Kidney (tissue), 14 donors: ENCODE measurements around the gene TRAFD1. TPM values are rescaled to one million over a fixed set of nuclear protein-coding genes. Genes with fewer than 3 reads are reported as not detected.

Experiments used
- DNase-seq, 5 donors: peaks; one replicate each; pipeline ENCODE4 v3.0.0-alpha.2; 2013 to 2020
- FAIRE-seq: peaks from 2 replicates; lab custom pipeline; 2012; peaks lifted over from hg19 to GRCh38; lab: Jason Lieb, UNC
- H3K27ac ChIP-seq, 2 donors: one replicate each; pipeline ENCODE4 v1.7.0; 2013; ENCODE audit warnings: low read depth in 2 of 2, low read length in 2 of 2, inconsistent platforms in 1 of 2
- H3K27me3 ChIP-seq: one replicate; pipeline ENCODE4 v1.7.1; 2013; ENCODE audit warnings: low read length, inconsistent platforms; ENCODE audit not compliant: control insufficient read depth, insufficient read depth
- H3K36me3 ChIP-seq, 3 donors: one replicate each; pipeline versions ENCODE4 v1.7.0 to v1.7.1; 2013; ENCODE audit warnings: low read length in 3 of 3, control low read depth in 1 of 3, inconsistent platforms in 1 of 3; ENCODE audit not compliant: insufficient read depth in 3 of 3, control insufficient read depth in 2 of 3
- H3K4me1 ChIP-seq, 3 donors: one replicate each; pipeline versions ENCODE4 v1.7.0 to v1.7.1; 2013; ENCODE audit warnings: low read length in 3 of 3, inconsistent platforms in 1 of 3, low read depth in 1 of 3; ENCODE audit not compliant: control insufficient read depth in 2 of 3, insufficient read depth in 2 of 3
- H3K4me3 ChIP-seq, 3 donors: one replicate each; pipeline versions ENCODE4 v1.7.0 to v1.8.1; 2013; ENCODE audit warnings: low read length in 3 of 3, control low read depth in 1 of 3, inconsistent platforms in 1 of 3
- H3K9ac ChIP-seq, 3 donors: one replicate each; pipeline versions ENCODE4 v1.7.0 to v1.7.1; 2013; ENCODE audit warnings: low read length in 3 of 3, control low read depth in 1 of 3, inconsistent platforms in 1 of 3
- H3K9me3 ChIP-seq, 3 donors: one replicate each; pipeline versions ENCODE4 v1.7.0 to v1.7.1; 2013; ENCODE audit warnings: low read length in 3 of 3, control low read depth in 1 of 3, inconsistent platforms in 1 of 3; ENCODE audit not compliant: control insufficient read depth in 2 of 3, insufficient read depth in 1 of 3
- CTCF ChIP-seq: IDR thresholded peaks from 3 replicates; pipeline ENCODE4 v1.5.1; 2012; ENCODE audit warnings: mild to moderate bottlenecking, moderate library complexity, borderline replicate concordance; ENCODE audit not compliant: insufficient read depth; ENCODE audit errors: extremely low read depth
- intact Hi-C: fragments of 100-400 bp; cut with DNase I; formaldehyde crosslinking; loops from one replicate; pipeline ENCODE4 v1.11.1; 2022
- polyA plus RNA-seq: library from polyadenylated mRNA; stranded (reverse); fragments of 350-450 nt; fragmentation: Illumina TruSeq; extraction: RNeasy Lipid Tissue Mini Kit (QIAGEN cat#74804); gene quantifications from one replicate; pipeline ENCODE4 v1.2.3, GENCODE V29; 2014; ENCODE audit warnings: low read depth, low replicate concordance; ENCODE audit not compliant: insufficient read depth
- total RNA-seq: library from RNA; stranded (reverse); fragmentation: NEBNext Ultra II Directional; extraction: Animal tissue kit (Norgen Biotek cat#: 25700); gene quantifications from one replicate; pipeline ENCODE4 v1.2.1, GENCODE V29; 2021
- donor health status: control.
- donor health status: control.
- donor health status: control.
- donor health status: control.
- donor health status: control.
- donor health status: DM: yes; HTN: yes; CAD: no.
- donor health status: Normal renal cell carcinoma (clear cell type).

TRAFD1 gene
- total and polyA plus RNA-seq, 2 donors from 2014 or later: 16.4 to 27.1 TPM

- FAIRE-seq: no peak
- H3K36me3 ChIP-seq: no peaks in the 10 kb centered on the region
- intact Hi-C loops: no loop called here
- DNase-seq: no peak
- H3K9ac ChIP-seq: no peak overlapping the region
- H3K27ac ChIP-seq: no peak overlapping the region
- no peaks in the 10 kb centered on the region for H3K9me3 ChIP-seq
- no peak for TF ChIP-seq CTCF
- peaks cover 0 to 6% (median 3%) of the 10 kb centered on the region in 3 donors for H3K4me1 ChIP-seq
- H3K4me3 ChIP-seq: no peak overlapping the region
- H3K27me3 ChIP-seq: no peaks in the 10 kb centered on the region
Measured at GRCh38 chr12:112117685-112118084, 7.7 kb upstream of the TRAFD1 start.

DNA sequence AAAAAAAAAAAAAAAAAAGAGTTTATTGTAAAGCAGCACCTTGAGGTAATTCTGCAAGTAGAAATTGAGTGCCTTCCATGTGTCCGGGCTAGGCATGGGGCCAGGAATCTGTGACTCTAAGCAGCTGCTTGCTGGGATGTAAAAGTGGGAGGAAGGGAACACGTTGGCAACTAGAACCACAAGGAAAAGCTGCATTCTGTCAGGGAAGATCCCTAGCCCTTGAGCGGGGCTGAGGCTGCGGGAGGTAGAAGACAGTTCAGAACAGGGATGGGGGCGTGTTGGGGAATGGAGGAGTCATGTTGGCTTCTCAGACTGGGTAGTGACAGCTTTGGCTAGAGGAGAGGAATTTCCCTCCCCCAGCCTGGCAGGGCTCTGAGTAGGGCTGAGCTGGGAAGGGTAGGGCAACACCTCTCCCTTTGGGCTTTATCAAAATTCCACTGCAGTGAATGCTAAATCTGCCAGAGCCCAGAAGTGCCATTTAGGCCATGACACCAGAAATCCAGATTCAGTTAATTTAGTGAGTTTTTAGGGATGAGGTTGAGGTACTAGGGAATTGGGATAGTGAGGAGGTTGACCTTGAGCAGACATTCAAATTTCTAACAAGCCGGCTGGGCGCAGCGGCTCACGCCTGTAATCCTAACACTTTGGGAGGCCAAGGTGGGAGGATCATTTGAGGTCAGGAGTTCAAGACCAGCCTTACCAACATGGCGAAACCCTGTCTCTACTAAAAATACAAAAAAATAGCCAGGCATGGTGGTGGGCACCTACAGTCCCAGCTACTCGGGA lies 3.4 kb upstream of the TRAFD1 start:
- FAIRE-seq: no peak
- no peaks in the 10 kb centered on the region for H3K27me3 ChIP-seq
- intact Hi-C loops: no loop called here
- no peak overlapping the region for H3K27ac ChIP-seq
- no peak overlapping the region for H3K4me3 ChIP-seq
- H3K4me1 ChIP-seq: peaks cover 0 to 7% (median 3%) of the 10 kb centered on the region in 3 donors
- no peak for TF ChIP-seq CTCF
- DNase-seq: peak in 4 of 5 donors; percentile 17 to 76 (median 52)
- H3K9me3 ChIP-seq: no peaks in the 10 kb centered on the region
- no peaks in the 10 kb centered on the region for H3K36me3 ChIP-seq
- no peak overlapping the region for H3K9ac ChIP-seq

DNA sequence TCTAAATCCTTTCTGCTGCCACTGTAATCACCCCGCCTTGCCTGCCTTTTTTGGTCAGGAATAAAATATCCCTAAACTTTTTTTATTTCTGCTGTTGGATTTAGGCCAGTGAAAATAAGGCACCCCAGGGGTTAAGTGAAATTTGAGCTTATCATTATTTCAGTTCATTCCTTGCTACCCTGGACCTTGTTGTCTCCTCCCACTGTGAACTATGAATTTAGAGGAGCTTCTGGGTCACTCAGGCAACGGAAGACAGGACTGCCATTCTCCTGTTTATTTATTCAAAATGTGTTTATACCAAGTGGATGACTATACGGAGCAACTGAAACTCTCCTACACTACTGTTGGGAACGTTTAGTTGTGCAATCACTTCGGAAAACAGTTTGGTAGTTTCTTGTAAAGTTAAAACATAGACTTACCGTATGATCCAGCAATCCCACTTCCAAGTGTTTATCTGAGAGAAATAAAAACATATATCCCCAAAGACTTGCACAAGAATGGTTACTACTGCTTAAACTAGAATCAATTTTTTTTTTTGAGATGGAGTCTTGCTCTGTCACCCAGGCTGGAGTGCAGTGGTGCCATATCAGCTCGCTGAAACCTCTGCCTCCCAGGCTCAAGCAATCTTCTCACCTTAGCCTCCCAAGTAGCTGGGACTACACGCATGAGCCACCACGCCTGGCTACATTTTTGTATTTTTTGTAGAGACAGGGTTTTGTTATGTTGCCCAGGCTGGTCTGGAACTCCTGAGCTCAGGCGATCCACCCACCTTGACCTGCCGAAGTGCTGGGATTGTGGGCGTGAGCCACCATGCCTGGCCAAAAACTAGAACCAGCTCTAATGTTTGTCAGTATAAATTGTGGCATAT lies 2.3 kb upstream of the TRAFD1 start:
- no peak overlapping the region for H3K4me3 ChIP-seq
- FAIRE-seq (no peak), DNase-seq (peak in 2 of 5 donors; percentile 12 to 37)
- H3K9me3 ChIP-seq: no peaks in the 10 kb centered on the region
- no peak overlapping the region for H3K27ac ChIP-seq
- intact Hi-C loops: no loop called here
- no peak for TF ChIP-seq CTCF
- H3K4me1 ChIP-seq: peaks cover 0 to 7% (median 3%) of the 10 kb centered on the region in 3 donors
- H3K36me3 ChIP-seq: no peaks in the 10 kb centered on the region
- no peaks in the 10 kb centered on the region for H3K27me3 ChIP-seq
- no peak overlapping the region for H3K9ac ChIP-seq
